GM19468 (cell line): ENCODE measurements around the gene ZNF175.

Experiments
- ATAC-seq: cut with Tn5 transposase; IDR thresholded peaks from one replicate; pipeline ENCODE4 v1.9.1; 2021; ENCODE audit warnings: mild to moderate bottlenecking, moderate library complexity, moderate number of reproducible peaks; ENCODE audit not compliant: unreplicated experiment; ENCODE audit errors: extremely low read depth

Gene ZNF175

GRCh38 chr19:51549533-51550324 is 21.4 kb upstream of the ZNF175 start:
- ATAC-seq: no peak

DNA sequence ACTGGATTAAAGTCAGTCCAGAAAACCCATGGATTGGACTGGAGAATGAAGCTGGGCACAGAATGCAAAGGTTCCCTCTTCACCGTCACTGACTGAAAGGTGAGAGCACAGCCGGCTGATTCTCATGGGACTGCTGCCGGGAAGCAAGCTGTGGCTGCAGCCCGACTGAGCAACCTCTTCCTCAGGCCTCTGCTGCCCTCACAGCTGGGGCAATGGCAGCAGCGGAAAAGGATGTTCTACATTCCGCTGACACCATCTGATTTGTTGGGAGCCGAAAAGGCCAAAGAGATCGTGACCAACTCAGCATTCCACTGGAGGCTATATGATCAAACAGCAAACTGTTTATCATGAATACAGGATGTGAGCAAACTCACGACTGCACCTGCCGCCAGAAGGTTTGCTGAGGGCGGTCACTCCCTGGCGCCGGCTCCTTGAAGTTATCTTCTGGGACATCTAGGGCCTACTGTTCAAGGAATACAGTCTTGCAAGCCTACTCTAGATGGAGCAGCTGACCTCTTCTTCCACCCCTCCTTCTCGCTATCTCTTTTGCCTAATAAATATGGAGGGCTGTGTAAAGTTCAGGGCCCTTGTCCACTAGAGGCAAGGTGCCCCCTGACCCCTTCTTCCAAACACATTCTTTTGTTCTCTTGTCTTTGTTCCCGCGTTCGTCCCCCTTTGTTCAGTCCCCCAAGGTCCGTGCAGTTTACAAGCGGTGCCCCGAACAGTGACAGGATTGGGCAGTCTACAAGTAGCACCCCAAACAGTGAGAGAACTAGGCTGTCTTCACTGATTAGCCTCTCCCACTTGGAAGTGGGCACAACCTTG is 20.0 kb upstream of the ZNF175 start:
- no peak for ATAC-seq

DNA sequence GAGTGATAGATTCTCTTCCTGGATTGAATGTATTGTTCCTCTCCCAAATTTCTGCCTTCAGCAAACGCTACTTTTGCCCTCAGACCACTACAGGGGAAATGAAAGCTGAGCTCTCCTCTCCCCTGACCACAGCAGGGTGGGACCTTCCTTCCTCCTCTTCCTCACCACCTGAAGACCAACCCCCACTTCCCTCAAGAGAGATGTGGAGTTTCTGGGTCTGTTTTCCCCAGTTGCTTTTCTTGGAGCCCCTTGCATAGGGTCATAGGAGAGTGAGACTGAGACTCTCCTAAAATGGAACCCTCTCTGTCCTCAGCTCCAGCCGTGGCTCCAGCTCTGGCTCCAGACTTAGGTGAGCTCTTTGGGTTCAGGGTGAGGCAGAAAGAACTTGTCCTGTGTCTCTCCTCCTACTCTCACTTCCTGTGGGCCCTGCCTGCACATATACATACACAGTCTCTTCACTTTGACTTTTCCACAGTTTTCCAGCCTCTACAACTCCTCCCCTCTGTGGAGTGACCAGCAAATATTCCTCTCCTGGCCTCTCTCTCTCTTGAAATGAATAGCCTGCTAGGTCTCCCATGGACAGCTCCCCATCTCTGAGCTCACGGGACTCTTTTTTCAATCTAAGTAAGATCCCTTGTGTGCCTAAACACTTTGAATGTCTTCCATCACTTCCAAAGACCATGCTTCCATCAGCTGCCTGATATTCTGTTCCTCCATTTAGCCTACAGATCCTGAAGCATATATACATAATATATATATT is 19.2 kb upstream of the ZNF175 start:
- ATAC-seq: no peak

GRCh38 chr19:51552608-51552995 is 18.5 kb upstream of the ZNF175 start:
- ATAC-seq: no peak

DNA sequence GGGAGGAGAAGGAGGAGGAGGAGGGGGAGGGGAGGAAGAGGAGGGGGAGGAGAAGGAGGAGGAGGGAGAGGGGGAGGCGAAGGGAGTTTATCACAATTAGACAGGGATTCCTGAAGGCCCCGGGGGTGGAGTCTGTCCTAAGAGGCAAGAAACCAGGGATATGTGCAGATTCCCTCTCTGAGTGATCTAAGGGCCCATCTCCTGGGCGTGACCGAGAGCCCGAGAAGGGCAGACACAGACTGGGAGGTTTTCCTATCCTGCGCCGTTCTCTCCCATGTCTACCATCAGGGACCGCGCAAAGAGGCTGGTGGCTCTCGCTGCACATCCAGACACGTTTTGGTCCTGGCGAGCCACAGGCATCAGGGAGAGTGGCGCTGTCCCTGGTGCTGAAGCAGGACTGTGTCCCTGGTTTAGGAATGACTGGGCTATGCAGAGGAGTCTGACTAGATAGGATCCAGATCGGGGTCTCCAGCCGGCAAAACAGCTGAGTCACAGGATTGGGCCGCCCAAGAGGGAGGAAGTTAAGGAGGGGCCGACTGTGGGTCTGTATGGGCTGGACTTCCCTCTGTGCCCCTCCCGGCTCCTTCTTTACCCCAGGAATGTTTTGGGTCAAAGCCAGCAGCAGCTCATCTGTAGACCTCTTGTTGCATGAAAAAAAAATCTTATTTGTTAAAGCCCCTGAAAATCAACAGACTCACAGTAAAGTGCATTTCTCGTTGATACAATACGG is 17.9 kb upstream of the ZNF175 start:
- no peak for ATAC-seq

- no peak for ATAC-seq
These were observed 11.8 kb upstream of the ZNF175 start for GRCh38 chr19:51559240-51559639.

DNA sequence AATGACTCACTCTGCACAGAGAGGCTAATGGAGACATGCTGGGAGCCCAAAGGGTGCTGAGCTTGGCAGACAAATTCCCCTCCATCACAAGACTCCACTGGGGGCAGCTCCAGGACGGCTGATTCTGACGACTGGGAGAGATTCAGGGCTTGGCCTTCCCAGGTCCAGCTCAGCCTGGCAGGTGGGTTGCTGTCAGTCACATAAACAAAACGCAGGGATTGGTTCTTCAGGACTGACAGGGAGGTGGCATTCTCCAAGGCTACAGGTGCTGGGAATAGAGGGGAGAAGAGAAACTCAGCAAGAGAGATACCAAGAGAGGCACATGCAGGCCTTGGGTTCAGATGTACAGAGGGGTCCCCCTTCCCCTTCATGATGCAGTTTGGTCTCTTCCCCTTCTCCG is 10.7 kb upstream of the ZNF175 start:
- no peak for ATAC-seq

GRCh38 chr19:51564791-51565190 is 6.3 kb upstream of the ZNF175 start:
- ATAC-seq: no peak

- no peak for ATAC-seq
These were observed 5.5 kb upstream of the ZNF175 start for GRCh38 chr19:51565583-51565982.

- no peak for ATAC-seq
These were observed 4.5 kb upstream of the ZNF175 start for GRCh38 chr19:51566489-51567100.

GRCh38 chr19:51567583-51567982 is 3.5 kb upstream of the ZNF175 start:
- no peak for ATAC-seq

- ATAC-seq: no peak
These were observed 2.6 kb upstream of the ZNF175 start for GRCh38 chr19:51568456-51568855.

- no peak for ATAC-seq
These were observed 516 bp downstream of the ZNF175 start for GRCh38 chr19:51571599-51571998.

DNA sequence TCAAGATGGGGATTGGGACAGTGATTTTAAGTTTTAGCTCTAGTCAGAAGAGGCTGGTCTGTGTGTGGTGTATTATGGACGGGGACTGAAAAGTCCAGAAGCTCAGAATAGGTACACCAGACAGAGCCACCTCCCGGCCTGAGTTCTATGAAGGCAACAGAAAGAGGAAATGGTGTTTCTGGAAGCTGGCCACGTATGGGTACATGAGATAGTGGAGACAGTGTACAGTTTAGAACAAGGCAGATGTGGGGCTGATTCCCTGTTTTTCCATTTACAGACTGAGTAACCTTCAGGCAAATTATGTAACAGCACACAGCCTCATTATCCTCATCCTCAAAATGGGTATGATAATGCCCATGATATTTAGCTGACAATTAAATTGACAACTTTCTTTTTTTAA is 1.3 kb downstream of the ZNF175 start:
- no peak for ATAC-seq

GRCh38 chr19:51572908-51573307 is 1.8 kb downstream of the ZNF175 start:
- ATAC-seq: no peak

GRCh38 chr19:51573331-51573730 is 2.2 kb downstream of the ZNF175 start:
- ATAC-seq: no peak

- peak; percentile 39 for ATAC-seq
These were observed 5.8 kb downstream of the ZNF175 start for GRCh38 chr19:51576850-51577249.

- ATAC-seq: no peak
These were observed 15.1 kb downstream of the ZNF175 start for GRCh38 chr19:51586103-51586728.

DNA sequence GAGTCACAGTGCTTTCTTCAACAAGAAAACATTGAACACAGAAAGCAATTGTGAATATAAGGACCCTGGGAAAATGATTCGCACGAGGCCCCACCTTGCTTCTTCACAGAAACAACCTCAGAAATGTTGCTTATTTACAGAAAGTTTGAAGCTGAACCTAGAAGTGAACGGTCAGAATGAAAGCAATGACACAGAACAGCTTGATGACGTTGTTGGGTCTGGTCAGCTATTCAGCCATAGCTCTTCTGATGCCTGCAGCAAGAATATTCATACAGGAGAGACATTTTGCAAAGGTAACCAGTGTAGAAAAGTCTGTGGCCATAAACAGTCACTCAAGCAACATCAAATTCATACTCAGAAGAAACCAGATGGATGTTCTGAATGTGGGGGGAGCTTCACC is 15.7 kb downstream of the ZNF175 start:
- ATAC-seq: no peak
